ENCODE results near the gene PPM1H. TPM values are rescaled to one million over a fixed set of nuclear protein-coding genes. Genes with fewer than 3 reads are reported as not detected.

PPM1H gene
- total and polyA plus RNA-seq, 2 of the 8 experiments (the other 6 are each of a cell fraction or from before 2014, with no cell fraction given), result 16.4 to 36.1 TPM

- Histone ChIP-seq H3K4me1 (replicated peaks in 1 of 4; ENCODE audit: control insufficient read depth in 3 of 4, insufficient read depth in 4 of 4, low read length in 3 of 4) (peaks cover 5 to 9% (median 7%) of the 10 kb centered on the region in 4 experiments; a peak in 6 of 7 replicates), H3K4ac (replicated peaks; ENCODE audit: insufficient read length, low read depth, low read length) (no peak overlapping the region), H3K4me2 (ENCODE audit: insufficient read depth in 1 of 2, low read depth in 2 of 2, low read length in 2 of 2) (no peak overlapping the region), H3K56ac (replicated peaks; ENCODE audit: insufficient read length, low read depth, low read length) (no peak overlapping the region), H3K27me3 (replicated peaks in 1 of 4; ENCODE audit: control insufficient read depth in 3 of 4, extremely low read depth in 1 of 4, insufficient read depth in 3 of 4, low read length in 3 of 4) (peaks cover 0 to 2% (median 0%) of the 10 kb centered on the region in 4 experiments; a peak in 1 of 7 replicates), H3K4me3 (ENCODE audit: extremely low read depth in 1 of 4, insufficient read depth in 2 of 4, low read depth in 3 of 4, low read length in 4 of 4) (no peak overlapping the region), H4K5ac (ENCODE audit: insufficient read length, low read depth, low read length) (no peak overlapping the region), H3K36me3 (ENCODE audit: control insufficient read depth in 2 of 4, insufficient read depth in 4 of 4, low read length in 3 of 4) (no peaks in the 10 kb centered on the region; a peak in 1 of 8 replicates), H3K9me3 (ENCODE audit: insufficient read depth in 2 of 2, low read depth in 1 of 2, low read length in 1 of 2) (no peaks in the 10 kb centered on the region), H2BK5ac (ENCODE audit: low read depth, low read length) (no peak overlapping the region), H2AFZ (ENCODE audit: low read length) (no peak overlapping the region), H2BK12ac (ENCODE audit: low read depth, low read length) (no peak overlapping the region), H3K9ac (replicated peaks in 1 of 4; ENCODE audit: extremely low read depth in 1 of 4, low read depth in 3 of 4, low read length in 3 of 4) (no peak overlapping the region), H3K79me2 (ENCODE audit: control insufficient read depth in 1 of 2, insufficient read depth in 2 of 2, low read length in 2 of 2) (no peaks in the 10 kb centered on the region), H3K14ac (ENCODE audit: insufficient read length) (no peak overlapping the region), H2BK120ac (replicated peaks; ENCODE audit: low read depth, low read length) (no peak overlapping the region), H2AK5ac (ENCODE audit: low read depth, low read length) (no peak overlapping the region), H3K27ac (ENCODE audit: low read depth, low read length) (no peak overlapping the region), H4K91ac (replicated peaks; ENCODE audit: insufficient read length, low read length) (no peak overlapping the region), H2BK15ac (ENCODE audit: low read length) (no peak overlapping the region), H3K18ac (ENCODE audit: extremely low read depth, low read length) (no peak overlapping the region), H3K79me1 (ENCODE audit: low read depth, low read length) (0 out of 2 replicates have a peak, but pooled peaks cover 5% of the 10 kb centered on the region), H3K23me2 (ENCODE audit: low read depth, low read length) (no peaks in the 10 kb centered on the region), H2BK20ac (ENCODE audit: low read length) (no peak overlapping the region), H3K23ac (ENCODE audit: insufficient read length) (no peak overlapping the region), H4K8ac (ENCODE audit: extremely low read depth, insufficient read depth, low read length) (no peak overlapping the region), H4K20me1 (replicated peaks in 1 of 2; ENCODE audit: control insufficient read depth in 1 of 2, insufficient read depth in 2 of 2, low read length in 2 of 2) (no peaks in the 10 kb centered on the region)
- FAIRE-seq, result no peak
- ChIA-PET POLR2A (ENCODE audit: partially characterized antibody) (no interaction called here), CTCF (ENCODE audit: partially characterized antibody) (interaction anchor here (0.5 to 0.6 kb wide), 2 partner anchors 1086 to 1449 kb away, joined by 3 to 4 read pairs; no protein-coding TSS in a partner anchor)
- DNase-seq (ENCODE audit: low read depth in 1 of 2, low spot score in 2 of 2), result no peak
- 97% methylated on average over 2 of the region's 2 CpGs; no CpG with 5 or more reads in 1 of the 2 experiments for WGBS, 2 experiments (ENCODE audit: extremely low coverage in 1 of 2, insufficient coverage in 1 of 2, insufficient read length in 1 of 2, insufficient replicate concordance in 2 of 2, low coverage in 1 of 2, low lambda C conversion rate in 2 of 2, missing lambda C conversion rate in 1 of 2)
- TF ChIP-seq SP2 (IDR thresholded peaks at IDR 0.05; ENCODE audit: low read length) (no peak), SP1 (IDR thresholded peaks at IDR 0.05; ENCODE audit: low read depth, low read length) (no peak), GTF2F1 (IDR thresholded peaks at IDR 0.05; ENCODE audit: borderline replicate concordance, low read depth, low read length) (no peak), NANOG (IDR thresholded peaks at IDR 0.05; ENCODE audit: insufficient read depth, low read depth, low read length, poor library complexity, severe bottlenecking) (no peak), HDAC2 (IDR thresholded peaks at IDR 0.05; ENCODE audit: borderline replicate concordance in 1 of 2, low read depth in 2 of 2, low read length in 2 of 2) (no peak), FOSL1 (IDR thresholded peaks at IDR 0.05; ENCODE audit: insufficient read depth, low read depth, low read length) (no peak), EP300 (IDR thresholded peaks at IDR 0.05; ENCODE audit: borderline replicate concordance in 1 of 2, low read depth in 2 of 2, low read length in 2 of 2) (no peak), NRF1 (IDR thresholded peaks at IDR 0.05; ENCODE audit: low read depth, low read length) (no peak), ATF2 (IDR thresholded peaks at IDR 0.05; ENCODE audit: low read length) (no peak), TEAD4 (IDR thresholded peaks at IDR 0.05; ENCODE audit: low read depth, low read length) (no peak), POLR2AphosphoS5 (IDR thresholded peaks at IDR 0.05; ENCODE audit: low read depth, low read length) (no peak), CREB1 (IDR thresholded peaks at IDR 0.05) (no peak)
These were observed 198.4 kb downstream of the PPM1H start for GRCh38 chr12:62736596-62736995.
